ENCODE data around the gene HAUS5. TPM values are rescaled to one million over a fixed set of nuclear protein-coding genes. Genes with fewer than 3 reads are reported as not detected.

The HAUS5 gene
- total RNA-seq, 1 experiment from 2014 or later = 31.7 TPM

DNA sequence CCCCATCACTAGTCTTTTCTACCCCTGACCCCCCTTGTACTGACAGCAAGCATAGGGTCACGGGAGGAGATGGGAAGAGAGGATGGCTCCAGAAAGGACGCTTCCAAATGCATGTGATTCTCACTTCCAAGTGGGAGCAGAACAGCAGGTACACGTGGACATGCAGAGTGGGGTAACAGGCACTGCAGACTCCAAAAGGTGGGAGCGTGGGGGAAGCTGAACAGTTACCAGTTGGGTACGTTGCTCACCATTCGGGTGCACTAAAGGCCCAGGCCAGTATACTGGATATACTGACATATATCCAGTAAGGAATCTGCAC lies 26.7 kb downstream of the HAUS5 start:
- POLR2A ChIA-PET = interaction anchor here (0.6 kb wide), 1 partner anchor 264 kb away, joined by 5 read pairs; no protein-coding TSS in a partner anchor
- intact Hi-C loops (cut with micrococcal nuclease) = no loop called here
- peaks cover 0 to 24% of the 10 kb centered on the region in 2 experiments; a peak in 1 of 4 replicates for H3K4me1 ChIP-seq (ENCODE audit: control insufficient read depth in 1 of 2, insufficient read depth in 2 of 2, low read length in 2 of 2)
- no peak overlapping the region for H3K9ac ChIP-seq (ENCODE audit: low read length)
- H4K20me1 ChIP-seq (ENCODE audit: insufficient read depth) = no peaks in the 10 kb centered on the region
- RAD21 ChIA-PET (ENCODE audit: low non-redundant PET in 1 of 2, low total read pairs in 2 of 2, uncharacterized antibody in 2 of 2, unreplicated experiment in 2 of 2) = no interaction called here
- no peaks in the 10 kb centered on the region for H3K9me2 ChIP-seq (ENCODE audit: insufficient read depth)
- no peak for DNase-seq (ENCODE audit: low read depth, low spot score)
- no peaks in the 10 kb centered on the region for H3K9me3 ChIP-seq (ENCODE audit: control insufficient read depth in 1 of 2, insufficient read depth in 1 of 2, low read depth in 1 of 2, low read length in 2 of 2)
- no peak for ATAC-seq
- no peak overlapping the region for H3K27ac ChIP-seq (ENCODE audit: low read depth, low read length)
- CTCF ChIA-PET = no interaction called here
- H3K79me2 ChIP-seq (ENCODE audit: insufficient read depth, low read length) = no peaks in the 10 kb centered on the region
- no TSS peak for BruUV-seq (replicated peaks)
- H2AFZ ChIP-seq (ENCODE audit: low read depth, low read length, poor library complexity, severe bottlenecking) = no peak overlapping the region
- no peaks in the 10 kb centered on the region for H3K27me3 ChIP-seq (ENCODE audit: insufficient read depth, low read length)
- H3K4me3 ChIP-seq (replicated peaks in 1 of 2; ENCODE audit: low read depth in 1 of 2, low read length in 2 of 2) = no peak overlapping the region
- H3K36me3 ChIP-seq (ENCODE audit: control insufficient read depth in 1 of 2, insufficient read depth in 2 of 2, low read length in 2 of 2) = peaks cover 9 to 16% of the 10 kb centered on the region in 2 experiments; a peak in 2 of 4 replicates
- no peak overlapping the region for H3K4me2 ChIP-seq (ENCODE audit: low read length)
- TF ChIP-seq JUND (IDR thresholded peaks at IDR 0.05) (no peak), ZNF274 (IDR thresholded peaks at IDR 0.05; ENCODE audit: low read depth, low read length) (no peak), RAD21 (IDR thresholded peaks at IDR 0.05; ENCODE audit: low read depth) (no peak), EGR1 (IDR thresholded peaks at IDR 0.05; ENCODE audit: low read depth) (no peak), SP1 (IDR thresholded peaks at IDR 0.05; ENCODE audit: low read depth) (no peak), CEBPB (IDR thresholded peaks at IDR 0.05; ENCODE audit: low read depth) (no peak), SRF (IDR thresholded peaks at IDR 0.05; ENCODE audit: low read depth) (no peak), YY1 (IDR thresholded peaks at IDR 0.05; ENCODE audit: extremely low read depth, insufficient replicate concordance, low read depth, low read length) (no peak), FOSL1 (IDR thresholded peaks at IDR 0.05; ENCODE audit: low read depth) (no peak), SIN3A (IDR thresholded peaks at IDR 0.05; ENCODE audit: low read depth) (no peak), ELF1 (IDR thresholded peaks at IDR 0.05; ENCODE audit: borderline replicate concordance, low read depth) (no peak), POLR2AphosphoS5 (IDR thresholded peaks at IDR 0.05; ENCODE audit: low read depth, low read length) (no peak), ZFX (IDR thresholded peaks at IDR 0.05) (no peak), EZH2 (IDR thresholded peaks at IDR 0.05) (no peak), CBX3 (IDR thresholded peaks at IDR 0.05; ENCODE audit: low read depth) (no peak), TCF7L2 (IDR thresholded peaks at IDR 0.05; ENCODE audit: borderline replicate concordance, extremely low read depth, insufficient read depth, insufficient read length) (no peak)
- TF ChIP-seq, protein P1, sequence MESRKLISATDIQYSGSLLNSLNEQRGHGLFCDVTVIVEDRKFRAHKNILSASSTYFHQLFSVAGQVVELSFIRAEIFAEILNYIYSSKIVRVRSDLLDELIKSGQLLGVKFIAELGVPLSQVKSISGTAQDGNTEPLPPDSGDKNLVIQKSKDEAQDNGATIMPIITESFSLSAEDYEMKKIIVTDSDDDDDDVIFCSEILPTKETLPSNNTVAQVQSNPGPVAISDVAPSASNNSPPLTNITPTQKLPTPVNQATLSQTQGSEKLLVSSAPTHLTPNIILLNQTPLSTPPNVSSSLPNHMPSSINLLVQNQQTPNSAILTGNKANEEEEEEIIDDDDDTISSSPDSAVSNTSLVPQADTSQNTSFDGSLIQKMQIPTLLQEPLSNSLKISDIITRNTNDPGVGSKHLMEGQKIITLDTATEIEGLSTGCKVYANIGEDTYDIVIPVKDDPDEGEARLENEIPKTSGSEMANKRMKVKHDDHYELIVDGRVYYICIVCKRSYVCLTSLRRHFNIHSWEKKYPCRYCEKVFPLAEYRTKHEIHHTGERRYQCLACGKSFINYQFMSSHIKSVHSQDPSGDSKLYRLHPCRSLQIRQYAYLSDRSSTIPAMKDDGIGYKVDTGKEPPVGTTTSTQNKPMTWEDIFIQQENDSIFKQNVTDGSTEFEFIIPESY (IDR thresholded peaks at IDR 0.05; ENCODE audit: extremely low read depth, insufficient replicate concordance, low read length) = no peak
- TF ChIP-seq, protein P2, sequence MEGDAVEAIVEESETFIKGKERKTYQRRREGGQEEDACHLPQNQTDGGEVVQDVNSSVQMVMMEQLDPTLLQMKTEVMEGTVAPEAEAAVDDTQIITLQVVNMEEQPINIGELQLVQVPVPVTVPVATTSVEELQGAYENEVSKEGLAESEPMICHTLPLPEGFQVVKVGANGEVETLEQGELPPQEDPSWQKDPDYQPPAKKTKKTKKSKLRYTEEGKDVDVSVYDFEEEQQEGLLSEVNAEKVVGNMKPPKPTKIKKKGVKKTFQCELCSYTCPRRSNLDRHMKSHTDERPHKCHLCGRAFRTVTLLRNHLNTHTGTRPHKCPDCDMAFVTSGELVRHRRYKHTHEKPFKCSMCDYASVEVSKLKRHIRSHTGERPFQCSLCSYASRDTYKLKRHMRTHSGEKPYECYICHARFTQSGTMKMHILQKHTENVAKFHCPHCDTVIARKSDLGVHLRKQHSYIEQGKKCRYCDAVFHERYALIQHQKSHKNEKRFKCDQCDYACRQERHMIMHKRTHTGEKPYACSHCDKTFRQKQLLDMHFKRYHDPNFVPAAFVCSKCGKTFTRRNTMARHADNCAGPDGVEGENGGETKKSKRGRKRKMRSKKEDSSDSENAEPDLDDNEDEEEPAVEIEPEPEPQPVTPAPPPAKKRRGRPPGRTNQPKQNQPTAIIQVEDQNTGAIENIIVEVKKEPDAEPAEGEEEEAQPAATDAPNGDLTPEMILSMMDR (IDR thresholded peaks at IDR 0.05 in 2 of 3, conservative IDR thresholded peaks at IDR 0.05 in 1 of 3; ENCODE audit: borderline replicate concordance in 1 of 3, insufficient read depth in 1 of 3, low read depth in 2 of 3, low read length in 2 of 3) = no peak
- TF ChIP-seq, protein P3, sequence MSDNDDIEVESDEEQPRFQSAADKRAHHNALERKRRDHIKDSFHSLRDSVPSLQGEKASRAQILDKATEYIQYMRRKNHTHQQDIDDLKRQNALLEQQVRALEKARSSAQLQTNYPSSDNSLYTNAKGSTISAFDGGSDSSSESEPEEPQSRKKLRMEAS (IDR thresholded peaks at IDR 0.05) = no peak
- TF ChIP-seq, protein P4, sequence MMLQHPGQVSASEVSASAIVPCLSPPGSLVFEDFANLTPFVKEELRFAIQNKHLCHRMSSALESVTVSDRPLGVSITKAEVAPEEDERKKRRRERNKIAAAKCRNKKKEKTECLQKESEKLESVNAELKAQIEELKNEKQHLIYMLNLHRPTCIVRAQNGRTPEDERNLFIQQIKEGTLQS (IDR thresholded peaks at IDR 0.05) = no peak
